ENCODE data around the gene MRPL39.
A peak's percentile ranks its signal among the peaks of the same experiment; 100 is the strongest.
"Not testable (repeated sequence)": the region's sequence is repeated elsewhere in the genome, so short reads cannot be mapped to it uniquely, and the experiment has no call there.

MRPL39 gene

GRCh38 chr21:25632296-25632695 lies 25.0 kb upstream of the MRPL39 start:
- Mint-ChIP-seq H3K4me1 (ENCODE audit: low read depth) (no peaks in the 10 kb centered on the region), H3K4me3 (no peak overlapping the region), H3K9me3 (ENCODE audit: low read depth) (no peaks in the 10 kb centered on the region), H3K27me3 (peaks cover 14% of the 10 kb centered on the region), H3K27ac (no peak overlapping the region), H3K36me3 (peaks cover 2% of the 10 kb centered on the region)

GRCh38 chr21:25626757-25627156 lies 19.5 kb upstream of the MRPL39 start:
- no peaks in the 10 kb centered on the region for H3K36me3 Mint-ChIP-seq
- H3K4me1 Mint-ChIP-seq (ENCODE audit: low read depth): no peaks in the 10 kb centered on the region
- no peak overlapping the region for H3K27ac Mint-ChIP-seq
- H3K4me3 Mint-ChIP-seq: no peak overlapping the region
- no peaks in the 10 kb centered on the region for H3K27me3 Mint-ChIP-seq
- no peaks in the 10 kb centered on the region for H3K9me3 Mint-ChIP-seq (ENCODE audit: low read depth)

- H3K36me3 Mint-ChIP-seq; H3K4me1 Mint-ChIP-seq (ENCODE audit: low read depth); H3K27me3 Mint-ChIP-seq; H3K4me3 Mint-ChIP-seq; H3K9me3 Mint-ChIP-seq (ENCODE audit: low read depth); H3K27ac Mint-ChIP-seq: not testable (repeated sequence)
These were observed 18.7 kb upstream of the MRPL39 start for GRCh38 chr21:25625776-25626555.

GRCh38 chr21:25625036-25625435 lies 17.8 kb upstream of the MRPL39 start:
- H3K4me1 Mint-ChIP-seq (ENCODE audit: low read depth): no peaks in the 10 kb centered on the region
- no peaks in the 10 kb centered on the region for H3K36me3 Mint-ChIP-seq
- H3K4me3 Mint-ChIP-seq: no peak overlapping the region
- no peaks in the 10 kb centered on the region for H3K9me3 Mint-ChIP-seq (ENCODE audit: low read depth)
- no peak overlapping the region for H3K27ac Mint-ChIP-seq
- no peaks in the 10 kb centered on the region for H3K27me3 Mint-ChIP-seq

GRCh38 chr21:25624511-25624910 lies 17.2 kb upstream of the MRPL39 start:
- H3K27me3 Mint-ChIP-seq: no peaks in the 10 kb centered on the region
- H3K4me3 Mint-ChIP-seq: no peak overlapping the region
- no peaks in the 10 kb centered on the region for H3K4me1 Mint-ChIP-seq (ENCODE audit: low read depth)
- no peaks in the 10 kb centered on the region for H3K36me3 Mint-ChIP-seq
- H3K9me3 Mint-ChIP-seq (ENCODE audit: low read depth): no peaks in the 10 kb centered on the region
- H3K27ac Mint-ChIP-seq: no peak overlapping the region

- peaks cover 3% of the 10 kb centered on the region for H3K36me3 Mint-ChIP-seq
- H3K4me1 Mint-ChIP-seq (ENCODE audit: low read depth): no peaks in the 10 kb centered on the region
- no peak overlapping the region for H3K4me3 Mint-ChIP-seq
These were observed 11.9 kb upstream of the MRPL39 start for GRCh38 chr21:25619198-25619597.

GRCh38 chr21:25615880-25616279 lies 8.6 kb upstream of the MRPL39 start:
- Mint-ChIP-seq H3K9me3 (ENCODE audit: low read depth) (no peaks in the 10 kb centered on the region), H3K4me3 (no peak overlapping the region), H3K27ac (no peak overlapping the region), H3K36me3 (peaks cover 3% of the 10 kb centered on the region), H3K27me3 (no peaks in the 10 kb centered on the region), H3K4me1 (ENCODE audit: low read depth) (no peaks in the 10 kb centered on the region)

More at GRCh38 chr21:25619198-25619597, 11.9 kb upstream of the MRPL39 start:
- no peak overlapping the region for H3K27ac Mint-ChIP-seq
- H3K9me3 Mint-ChIP-seq (ENCODE audit: low read depth): no peaks in the 10 kb centered on the region
- no peaks in the 10 kb centered on the region for H3K27me3 Mint-ChIP-seq

GRCh38 chr21:25614441-25614840 lies 7.2 kb upstream of the MRPL39 start:
- peaks cover 3% of the 10 kb centered on the region for H3K36me3 Mint-ChIP-seq

GRCh38 chr21:25608044-25608737 lies 910 bp upstream of the MRPL39 start:
- Mint-ChIP-seq H3K27me3 (no peaks in the 10 kb centered on the region), H3K9me3 (ENCODE audit: low read depth) (no peaks in the 10 kb centered on the region), H3K4me1 (ENCODE audit: low read depth) (peaks cover 35% of the 10 kb centered on the region), H3K27ac (peak overlapping the region; percentile 70), H3K36me3 (no peaks in the 10 kb centered on the region), H3K4me3 (peak overlapping the region; percentile 100)

More at GRCh38 chr21:25614441-25614840, 7.2 kb upstream of the MRPL39 start:
- Mint-ChIP-seq H3K4me1 (ENCODE audit: low read depth) (no peaks in the 10 kb centered on the region), H3K4me3 (no peak overlapping the region), H3K9me3 (ENCODE audit: low read depth) (no peaks in the 10 kb centered on the region), H3K27ac (no peak overlapping the region), H3K27me3 (no peaks in the 10 kb centered on the region)

GRCh38 chr21:25589887-25590286 lies 17.4 kb downstream of the MRPL39 start:
- Mint-ChIP-seq H3K36me3 (peaks cover 42% of the 10 kb centered on the region), H3K4me3 (no peak overlapping the region), H3K27me3 (no peaks in the 10 kb centered on the region), H3K27ac (peak overlapping the region; percentile 8), H3K9me3 (ENCODE audit: low read depth) (no peaks in the 10 kb centered on the region), H3K4me1 (ENCODE audit: low read depth) (peaks cover 25% of the 10 kb centered on the region)

GRCh38 chr21:25586791-25587190 lies 20.5 kb downstream of the MRPL39 start:
- peaks cover 37% of the 10 kb centered on the region for H3K36me3 Mint-ChIP-seq
- peaks cover 38% of the 10 kb centered on the region for H3K4me1 Mint-ChIP-seq (ENCODE audit: low read depth)
- no peaks in the 10 kb centered on the region for H3K27me3 Mint-ChIP-seq
- H3K27ac Mint-ChIP-seq: peak overlapping the region; percentile 22
- H3K4me3 Mint-ChIP-seq: no peak overlapping the region
- no peaks in the 10 kb centered on the region for H3K9me3 Mint-ChIP-seq (ENCODE audit: low read depth)

GRCh38 chr21:25586326-25586725 lies 21.0 kb downstream of the MRPL39 start:
- Mint-ChIP-seq H3K9me3 (ENCODE audit: low read depth) (no peaks in the 10 kb centered on the region), H3K36me3 (peaks cover 37% of the 10 kb centered on the region), H3K27me3 (no peaks in the 10 kb centered on the region), H3K4me1 (ENCODE audit: low read depth) (peaks cover 38% of the 10 kb centered on the region), H3K27ac (peak overlapping the region; percentile 22), H3K4me3 (no peak overlapping the region)

GRCh38 chr21:25584833-25585676 lies 22.2 kb downstream of the MRPL39 start:
- H3K4me3 Mint-ChIP-seq: no peak overlapping the region
- peaks cover 30% of the 10 kb centered on the region for H3K36me3 Mint-ChIP-seq
- peak overlapping the region; percentile 29 for H3K27ac Mint-ChIP-seq
- H3K9me3 Mint-ChIP-seq (ENCODE audit: low read depth): no peaks in the 10 kb centered on the region
- H3K4me1 Mint-ChIP-seq (ENCODE audit: low read depth): peaks cover 35% of the 10 kb centered on the region
- H3K27me3 Mint-ChIP-seq: no peaks in the 10 kb centered on the region

- Mint-ChIP-seq H3K27me3 (no peaks in the 10 kb centered on the region), H3K4me3 (no peak overlapping the region), H3K36me3 (peaks cover 22% of the 10 kb centered on the region), H3K4me1 (ENCODE audit: low read depth) (peaks cover 38% of the 10 kb centered on the region), H3K9me3 (ENCODE audit: low read depth) (no peaks in the 10 kb centered on the region), H3K27ac (peak overlapping the region; percentile 18)
These were observed 23.7 kb downstream of the MRPL39 start for GRCh38 chr21:25583370-25584130.
